Uterus (tissue), 4 donors: ENCODE measurements around the gene ZNF69. TPM values are rescaled to one million over a fixed set of nuclear protein-coding genes. Genes with fewer than 3 reads are reported as not detected.

ENCODE experiments used
- DNase-seq, 2 donors: peaks; one replicate each; pipeline ENCODE4 v3.0.0-alpha.2; 2019 to 2020
- H3K27ac ChIP-seq, 2 donors: fragments of 200-600 bp; sonication (generic); 1 replicate in 1 of 2; 2 replicates in 1 of 2; pipeline ENCODE4 v1.5.1; 2016 to 2018
- H3K27me3 ChIP-seq, 2 donors: fragments of 200-600 bp; sonication (generic); one replicate each; pipeline ENCODE4 v1.5.1; 2018 to 2019; ENCODE audit warnings: control low read depth in 1 of 2
- H3K36me3 ChIP-seq, 2 donors: fragments of 200-600 bp; sonication (generic); one replicate each; pipeline ENCODE4 v1.5.1; 2019; ENCODE audit warnings: control low read depth in 1 of 2
- H3K4me1 ChIP-seq, 2 donors: fragments of 200-600 bp; sonication (generic); one replicate each; pipeline ENCODE4 v1.5.1; 2018 to 2019; ENCODE audit warnings: control low read depth in 1 of 2
- H3K4me3 ChIP-seq, 2 donors: fragments of 200-600 bp; sonication (generic); 1 replicate in 1 of 2; 2 replicates in 1 of 2; pipeline ENCODE4 v1.5.1; 2018 to 2019; ENCODE audit warnings: mild to moderate bottlenecking in 1 of 2
- H3K9me3 ChIP-seq, 2 donors: fragments of 200-600 bp; sonication (generic); one replicate each; pipeline ENCODE4 v1.5.1; 2019; ENCODE audit warnings: control low read depth in 1 of 2
- CTCF ChIP-seq, 4 experiments: fragments of 200-600 bp in 2 of 4; fragments of 450-650 bp in 2 of 4; sonication (generic) in 2 of 4; IDR thresholded peaks; one replicate each; pipeline ENCODE4 v1.5.1; 2016 to 2019; ENCODE audit warnings: antibody characterized with exemption in 4 of 4, mild to moderate bottlenecking in 2 of 4, moderate library complexity in 1 of 4
- POLR2A ChIP-seq, 2 donors: fragments of 450-650 bp; IDR thresholded peaks; one replicate each; pipeline ENCODE4 v1.6.1; 2016; ENCODE audit warnings: antibody characterized with exemption in 2 of 2, mild to moderate bottlenecking in 1 of 2, moderate library complexity in 1 of 2
- intact Hi-C: fragments of 100-400 bp; cut with DNase I; formaldehyde crosslinking; loops from one replicate; pipeline ENCODE4 v1.15.1; 2023; ENCODE audit warnings: low total_unique reads
- total RNA-seq, 4 donors: library from RNA; depleted of rRNA in 3 of 4; stranded (reverse); fragments of >200 nt in 3 of 4; gene quantifications; one replicate each; pipeline versions ENCODE4 v1.1.0 to v1.2.4, GENCODE V29; 2014 to 2023
- donor health status: DM: yes; HTN: yes; CAD: no.

The ZNF69 gene
- total RNA-seq, 4 donors from 2014 or later: 1.2 to 16.1 (median 10.7) TPM

DNA sequence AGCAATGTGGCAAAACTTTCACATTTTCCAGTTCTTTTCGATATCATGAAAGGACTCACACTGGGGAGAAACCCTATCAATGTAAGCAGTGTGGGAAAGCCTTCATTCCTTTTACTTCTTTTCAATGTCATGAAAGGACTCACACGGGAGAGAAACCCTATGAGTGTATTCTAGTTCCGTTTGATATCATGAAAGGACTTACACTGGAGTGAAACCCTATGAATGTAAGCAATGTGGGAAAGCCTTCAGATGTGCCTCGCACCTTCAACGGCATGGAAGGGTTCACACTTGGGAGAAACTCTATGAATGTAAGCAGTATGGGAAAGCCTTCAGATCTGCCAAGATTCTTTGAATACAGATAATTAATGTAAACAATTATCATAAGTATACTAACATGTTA is 62.7 kb downstream of the ZNF69 start:
- TF ChIP-seq POLR2A (IDR thresholded peaks at IDR 0.05) (no peak), CTCF (IDR thresholded peaks at IDR 0.05) (no peak)
- Histone ChIP-seq H3K9me3 (peaks cover 15 to 83% of the 10 kb centered on the region in 2 donors), H3K27me3 (no peaks in the 10 kb centered on the region), H3K36me3 (no peaks in the 10 kb centered on the region), H3K27ac (no peak overlapping the region), H3K4me1 (no peaks in the 10 kb centered on the region), H3K4me3 (no peak overlapping the region)
- intact Hi-C loops: no loop called here
- no peak for DNase-seq

Other genes with a start within 250 kb of the ZNF69 start
- 10 to 100 TPM in 3 of 4 donors, 1 to 10 TPM in 1; 3.2 to 24.1 (median 20.0) TPM for gene ZNF823, start 148.8 kb upstream of the ZNF69 start, total RNA-seq
- gene ZNF441, start 120.8 kb upstream of the ZNF69 start, total RNA-seq: 10 to 100 TPM in 3 of 4 donors, 1 to 10 TPM in 1; 8.5 to 25.6 (median 19.8) TPM
- 10 to 100 TPM in 1 of 4 donors, 1 to 10 TPM in 2, under 1 TPM in 1; 0.59 to 10.9 (median 4.2) TPM for gene ZNF491, start 89.3 kb upstream of the ZNF69 start, total RNA-seq
- gene ZNF440, start 73.5 kb upstream of the ZNF69 start, total RNA-seq: 100 to 1,000 TPM in 1 of 4 donors, 10 to 100 TPM in 3; 18.5 to 139 (median 23.0) TPM
- 10 to 100 TPM in 2 of 4 donors, 1 to 10 TPM in 2; 5.4 to 19.8 (median 11.0) TPM for gene ZNF439, start 39.1 kb upstream of the ZNF69 start, total RNA-seq
- 10 to 100 TPM in 3 of 4 donors, 1 to 10 TPM in 1; 9.7 to 21.2 (median 17.7) TPM for gene ZNF700, start 37.3 kb downstream of the ZNF69 start, total RNA-seq
- gene ZNF763, start 77.3 kb downstream of the ZNF69 start, total RNA-seq: 1 to 10 TPM in 3 of 4 donors, under 1 TPM in 1; 0.88 to 6.0 (median 1.7) TPM
- 10 to 100 TPM in 2 of 4 donors, 1 to 10 TPM in 2; 1.5 to 13.5 (median 7.5) TPM for gene ZNF433, start 147.9 kb downstream of the ZNF69 start, total RNA-seq
- under 1 TPM in 3 of 4 donors, not detected in 1; 0.26 to 0.55 (median 0.28) TPM for gene ZNF878, start 165.2 kb downstream of the ZNF69 start, total RNA-seq
- gene ZNF844, start 176.9 kb downstream of the ZNF69 start, total RNA-seq: 10 to 100 TPM; 10.8 to 39.4 (median 16.6) TPM